NT2/D1 (cell line): Measurements from ENCODE around the gene CPED1.
"Not testable (repeated sequence)": the region's sequence is repeated elsewhere in the genome, so short reads cannot be mapped to it uniquely, and the experiment has no call there.

ENCODE experiments used
- DNase-seq: peaks from one replicate; pipeline ENCODE4 v3.0.0-alpha.2; 2011; ENCODE audit warnings: low read depth, low spot score
- H3K27me3 ChIP-seq: 2 replicates; pipeline ENCODE4 v1.6.0; 2011; ENCODE audit warnings: mild to moderate bottlenecking; ENCODE audit not compliant: insufficient read length, insufficient read depth
- H3K36me3 ChIP-seq: 2 replicates; pipeline ENCODE4 v1.6.1; 2011; ENCODE audit warnings: mild to moderate bottlenecking, low read length, mixed read lengths; ENCODE audit not compliant: insufficient read depth, insufficient read length
- H3K4me1 ChIP-seq: 2 replicates; pipeline ENCODE4 v1.5.1; 2011; ENCODE audit not compliant: insufficient read depth, insufficient read length
- H3K4me3 ChIP-seq: 2 replicates; pipeline ENCODE4 v1.5.1; 2011; ENCODE audit warnings: low read depth; ENCODE audit not compliant: insufficient read length
- H3K9ac ChIP-seq: 2 replicates; pipeline ENCODE4 v1.6.0; 2011; ENCODE audit warnings: low read depth; ENCODE audit not compliant: insufficient read length
- H3K9me3 ChIP-seq: 2 replicates; pipeline ENCODE4 v1.5.1; 2011; ENCODE audit warnings: mild to moderate bottlenecking, low read length; ENCODE audit not compliant: insufficient read depth
- SUZ12 ChIP-seq: IDR thresholded peaks from 2 replicates; pipeline ENCODE4 v1.6.1; 2011; ENCODE audit not compliant: insufficient read length, insufficient read depth; ENCODE audit errors: extremely low read depth
- YY1 ChIP-seq: IDR thresholded peaks from 2 replicates; pipeline ENCODE4 v1.6.1; 2011; ENCODE audit not compliant: insufficient read length, insufficient read depth
- ZNF274 ChIP-seq: IDR thresholded peaks from 2 replicates; pipeline ENCODE4 v1.6.1; 2011; ENCODE audit warnings: mild to moderate bottlenecking, low read depth, low read length

CPED1 gene

GRCh38 chr7:121071132-121071531, 82.6 kb downstream of the CPED1 start:
- DNase-seq, result no peak
- Histone ChIP-seq H3K4me1 (no peaks in the 10 kb centered on the region), H3K27me3 (no peaks in the 10 kb centered on the region), H3K36me3 (no peaks in the 10 kb centered on the region), H3K4me3 (no peak overlapping the region), H3K9me3 (no peaks in the 10 kb centered on the region), H3K9ac (no peak overlapping the region)
- no peak for TF ChIP-seq ZNF274
- no peak for TF ChIP-seq SUZ12
- no peak for TF ChIP-seq YY1

- TF ChIP-seq SUZ12, result no peak
- TF ChIP-seq ZNF274, result no peak
- DNase-seq, result no peak
- no peaks in the 10 kb centered on the region for H3K36me3 ChIP-seq
These were observed 83.2 kb downstream of the CPED1 start for GRCh38 chr7:121071662-121072061.

GRCh38 chr7:121072826-121073225, 84.3 kb downstream of the CPED1 start:
- no peaks in the 10 kb centered on the region for H3K4me1 ChIP-seq

More at GRCh38 chr7:121071662-121072061, 83.2 kb downstream of the CPED1 start:
- no peaks in the 10 kb centered on the region for H3K9me3 ChIP-seq
- H3K27me3 ChIP-seq, result no peaks in the 10 kb centered on the region
- no peaks in the 10 kb centered on the region for H3K4me1 ChIP-seq
- no peak overlapping the region for H3K9ac ChIP-seq
- H3K4me3 ChIP-seq, result no peak overlapping the region

GRCh38 chr7:121073463-121074099, 85.1 kb downstream of the CPED1 start:
- no peak for TF ChIP-seq SUZ12
- no peak for TF ChIP-seq YY1
- TF ChIP-seq ZNF274, result no peak
- no peak overlapping the region for H3K4me3 ChIP-seq
- no peak for DNase-seq
- H3K27me3 ChIP-seq, result no peaks in the 10 kb centered on the region
- H3K36me3 ChIP-seq, result no peaks in the 10 kb centered on the region
- H3K4me1 ChIP-seq, result no peaks in the 10 kb centered on the region
- no peak overlapping the region for H3K9ac ChIP-seq
- no peaks in the 10 kb centered on the region for H3K9me3 ChIP-seq

More at GRCh38 chr7:121072826-121073225, 84.3 kb downstream of the CPED1 start:
- no peaks in the 10 kb centered on the region for H3K36me3 ChIP-seq
- no peaks in the 10 kb centered on the region for H3K9me3 ChIP-seq
- H3K9ac ChIP-seq, result no peak overlapping the region
- no peak for DNase-seq
- no peak for TF ChIP-seq ZNF274
- no peak for TF ChIP-seq YY1
- H3K27me3 ChIP-seq, result no peaks in the 10 kb centered on the region
- no peak overlapping the region for H3K4me3 ChIP-seq

GRCh38 chr7:121075424-121075841, 86.9 kb downstream of the CPED1 start:
- not testable (repeated sequence) for H3K36me3 ChIP-seq, H3K9ac ChIP-seq, DNase-seq, H3K4me3 ChIP-seq, H3K4me1 ChIP-seq, H3K9me3 ChIP-seq, H3K27me3 ChIP-seq

GRCh38 chr7:121075952-121076349, 87.4 kb downstream of the CPED1 start:
- Histone ChIP-seq H3K36me3 (no peaks in the 10 kb centered on the region), H3K4me1 (no peaks in the 10 kb centered on the region), H3K27me3 (no peaks in the 10 kb centered on the region), H3K9me3 (no peaks in the 10 kb centered on the region), H3K9ac (no peak overlapping the region), H3K4me3 (no peak overlapping the region)
- no peak for TF ChIP-seq YY1
- TF ChIP-seq ZNF274, result no peak
- no peak for TF ChIP-seq SUZ12
- DNase-seq, result no peak

GRCh38 chr7:121076350-121077164, 88.0 kb downstream of the CPED1 start:
- Histone ChIP-seq H3K4me1 (no peaks in the 10 kb centered on the region), H3K27me3 (no peaks in the 10 kb centered on the region), H3K9ac (no peak overlapping the region), H3K36me3 (no peaks in the 10 kb centered on the region), H3K9me3 (no peaks in the 10 kb centered on the region), H3K4me3 (no peak overlapping the region)
- TF ChIP-seq SUZ12, result no peak
- TF ChIP-seq YY1, result no peak
- TF ChIP-seq ZNF274, result no peak
- DNase-seq, result no peak
